ENCODE measurements around the gene SYT8.

- TF ChIP-seq FOXA1 (IDR thresholded peaks at IDR 0.05): no peak
- TF ChIP-seq L3MBTL2 (conservative IDR thresholded peaks at IDR 0.05): no peak
- TF ChIP-seq, protein P1, sequence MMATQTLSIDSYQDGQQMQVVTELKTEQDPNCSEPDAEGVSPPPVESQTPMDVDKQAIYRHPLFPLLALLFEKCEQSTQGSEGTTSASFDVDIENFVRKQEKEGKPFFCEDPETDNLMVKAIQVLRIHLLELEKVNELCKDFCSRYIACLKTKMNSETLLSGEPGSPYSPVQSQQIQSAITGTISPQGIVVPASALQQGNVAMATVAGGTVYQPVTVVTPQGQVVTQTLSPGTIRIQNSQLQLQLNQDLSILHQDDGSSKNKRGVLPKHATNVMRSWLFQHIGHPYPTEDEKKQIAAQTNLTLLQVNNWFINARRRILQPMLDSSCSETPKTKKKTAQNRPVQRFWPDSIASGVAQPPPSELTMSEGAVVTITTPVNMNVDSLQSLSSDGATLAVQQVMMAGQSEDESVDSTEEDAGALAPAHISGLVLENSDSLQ (IDR thresholded peaks at IDR 0.05): no peak
- TF ChIP-seq FOXK2 (IDR thresholded peaks at IDR 0.05): no peak
- no peak for TF ChIP-seq ARNT (IDR thresholded peaks at IDR 0.05)
Observed at GRCh38 chr11:1880746-1881441, 46.1 kb downstream of the SYT8 start.
